ENCODE measurements around the gene TP53BP1.

- TF ChIP-seq POLR2A (IDR thresholded peaks at IDR 0.05) (no peak), CTCF (IDR thresholded peaks at IDR 0.05) (no peak)
These were observed 38.2 kb upstream of the TP53BP1 start for GRCh38 chr15:43531018-43531670.

Data from heart left ventricle (tissue), 13 donors.